Stimulated activated CD4-positive, alpha-beta T cell treated with anti-CD3 and anti-CD28 coated beads, Interleukin-12 subunit alpha, Interleukin-12 subunit beta, amount 100 ng/mL, for 4 hours (primary cell): ENCODE measurements around the gene MFGE8.
A peak's percentile ranks its signal among the peaks of the same experiment; 100 is the strongest.

Experiments
- DNase-seq: peaks from one replicate; pipeline ENCODE4 v3.0.0-alpha.2; 2020

Gene MFGE8

GRCh38 chr15:88918738-88919137 lies 5.6 kb upstream of the MFGE8 start:
- no peak for DNase-seq

GRCh38 chr15:88917760-88918159 lies 4.6 kb upstream of the MFGE8 start:
- DNase-seq: no peak

- no peak for DNase-seq
Measured at GRCh38 chr15:88915354-88915753, 2.2 kb upstream of the MFGE8 start.

- no peak for DNase-seq
Measured at GRCh38 chr15:88913850-88914169, 631 bp upstream of the MFGE8 start.

- DNase-seq: no peak
Measured at GRCh38 chr15:88912500-88912921, 668 bp downstream of the MFGE8 start.

DNA sequence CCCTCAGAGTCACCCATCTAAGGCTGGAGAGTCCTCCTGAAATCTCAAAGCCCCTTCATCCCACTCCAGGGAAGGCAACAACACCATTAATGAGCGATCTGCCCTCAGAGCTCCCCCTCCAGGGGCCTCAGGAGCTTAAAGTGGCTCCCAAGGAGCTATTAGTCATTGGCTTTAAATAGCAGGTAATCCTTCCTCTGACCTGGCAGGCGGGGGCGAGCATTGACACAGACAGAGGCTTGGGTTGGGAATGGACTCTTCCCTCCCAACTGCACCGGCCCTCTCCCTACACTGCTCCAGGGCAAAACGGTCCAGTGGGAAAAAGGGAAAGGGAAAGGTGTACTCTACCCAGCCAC lies 1.4 kb downstream of the MFGE8 start:
- DNase-seq: no peak

DNA sequence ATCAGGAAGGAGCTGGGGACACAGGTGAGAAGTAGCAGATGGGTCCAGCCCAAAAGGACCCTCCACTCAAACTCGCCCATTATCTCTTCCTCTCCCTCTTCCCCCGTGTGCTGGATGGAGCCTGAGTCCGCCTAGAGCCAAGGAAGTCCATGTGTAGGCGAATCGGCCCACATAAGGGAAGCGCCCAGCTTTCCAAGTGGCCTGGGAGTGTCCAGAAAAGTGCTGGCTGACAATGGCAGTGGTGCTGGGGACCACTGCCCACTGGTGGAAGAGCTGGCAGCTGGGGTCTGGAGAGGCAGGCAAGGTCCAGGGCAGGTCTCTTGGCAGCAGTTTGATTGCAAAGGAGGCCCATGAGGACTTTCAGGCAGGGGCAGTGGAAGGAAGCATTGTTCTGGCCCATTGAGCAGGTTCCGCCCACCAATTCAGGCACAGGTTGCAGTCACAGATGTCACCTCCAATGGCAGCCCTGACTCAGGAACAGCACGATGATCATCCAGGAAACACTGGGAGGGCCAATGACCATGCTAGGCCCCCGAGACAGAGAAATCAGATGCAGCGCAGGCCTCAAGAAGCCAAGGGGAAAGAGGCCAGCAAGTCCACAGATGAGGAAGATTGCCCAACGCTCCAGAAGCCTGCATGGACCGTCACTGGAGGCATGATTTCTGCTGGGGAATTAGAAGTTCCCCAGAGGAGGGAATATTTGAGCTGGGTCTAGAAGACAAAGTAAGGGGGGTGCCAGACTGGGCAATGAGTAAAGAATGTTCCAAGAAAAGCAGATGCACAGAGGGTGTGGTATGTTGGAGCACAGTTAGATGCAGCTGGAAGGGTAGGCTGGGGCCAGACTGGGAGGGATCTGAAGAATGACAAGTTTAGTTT lies 3.0 kb downstream of the MFGE8 start:
- no peak for DNase-seq

DNA sequence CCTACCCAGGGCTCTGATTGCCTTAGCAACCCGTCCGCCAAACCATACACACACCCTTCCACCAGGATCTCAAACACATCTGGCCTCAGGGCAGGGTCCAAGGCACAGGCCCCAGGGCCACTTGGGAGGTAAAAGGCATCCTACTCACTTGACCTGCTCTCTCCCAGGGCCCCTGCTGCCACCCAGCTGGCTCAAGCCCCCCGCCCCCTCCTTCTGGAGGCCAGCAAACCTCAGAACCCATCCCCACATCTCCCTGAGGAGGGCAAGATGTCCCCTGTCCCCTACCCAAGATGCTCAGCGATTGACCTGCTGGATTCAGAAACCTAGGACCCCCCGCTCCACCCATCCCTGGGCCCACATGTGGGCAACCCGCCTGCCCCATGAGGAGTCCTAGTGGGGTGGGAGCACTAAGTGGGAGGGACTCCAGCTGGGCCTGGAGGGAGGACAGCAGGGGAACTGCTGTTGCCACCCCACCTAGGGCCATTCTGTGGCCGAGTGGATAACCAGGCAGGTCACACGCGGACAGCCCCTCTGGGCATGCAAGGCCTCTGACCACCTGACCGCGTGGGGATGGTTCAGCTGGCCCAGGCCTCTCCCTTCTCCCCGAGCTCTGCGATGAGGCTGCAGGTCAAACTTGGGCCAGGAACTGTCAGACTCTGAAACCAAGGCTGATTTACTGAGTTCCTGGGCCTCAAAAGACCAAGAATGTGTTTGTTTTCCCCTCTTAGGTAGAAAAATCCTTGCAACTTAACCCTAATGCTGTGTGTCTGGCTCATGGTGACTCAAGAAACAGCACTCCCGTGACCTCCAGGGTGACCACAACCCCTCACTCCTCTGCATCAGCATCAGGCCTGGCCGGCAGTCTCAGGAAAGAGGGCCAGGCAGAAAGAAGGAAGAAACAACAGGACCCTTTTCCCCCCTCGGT lies 4.2 kb downstream of the MFGE8 start:
- DNase-seq: no peak

DNA sequence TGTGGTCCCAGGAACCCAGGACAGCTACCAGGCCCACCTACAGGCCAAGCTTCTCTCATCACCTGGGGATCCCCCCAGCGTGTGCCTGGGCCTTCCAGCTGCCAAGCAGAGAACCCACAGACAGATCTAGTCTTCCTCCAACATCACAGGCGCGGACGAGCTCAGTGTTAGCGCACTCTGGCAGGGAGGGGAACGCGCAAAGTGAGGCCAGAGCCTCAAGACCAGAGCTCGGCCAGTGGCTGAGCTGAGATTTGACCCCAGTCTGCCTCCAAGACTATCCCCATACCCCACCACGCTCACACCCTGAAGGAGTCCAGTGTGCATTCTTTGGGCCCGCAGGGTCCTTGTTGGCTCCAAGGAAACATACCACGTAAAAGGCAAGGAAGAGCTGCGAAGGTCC lies 5.1 kb downstream of the MFGE8 start:
- DNase-seq: no peak

- no peak for DNase-seq
Measured at GRCh38 chr15:88907111-88907510, 6.1 kb downstream of the MFGE8 start.

DNA sequence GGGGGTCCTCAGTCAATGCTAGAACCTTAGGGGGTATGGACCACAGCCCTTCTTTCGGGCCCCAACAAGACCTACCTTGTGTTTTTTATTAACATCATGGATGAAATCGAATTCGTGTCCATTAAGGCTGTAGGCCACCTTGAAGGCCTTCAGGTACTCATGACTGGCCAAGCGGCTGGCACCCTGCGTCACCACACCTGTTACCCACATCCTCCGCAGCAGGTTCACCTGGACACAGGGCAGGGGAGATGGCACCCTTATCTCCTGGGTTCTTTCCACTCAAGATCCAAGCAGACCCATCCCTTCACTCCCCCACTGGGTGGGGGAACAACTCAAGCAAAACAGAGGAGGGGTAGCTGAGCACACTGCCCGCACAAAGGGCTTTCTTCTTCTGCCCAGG lies 6.6 kb downstream of the MFGE8 start:
- no peak for DNase-seq

- no peak for DNase-seq
Measured at GRCh38 chr15:88906130-88906529, 7.0 kb downstream of the MFGE8 start.

DNA sequence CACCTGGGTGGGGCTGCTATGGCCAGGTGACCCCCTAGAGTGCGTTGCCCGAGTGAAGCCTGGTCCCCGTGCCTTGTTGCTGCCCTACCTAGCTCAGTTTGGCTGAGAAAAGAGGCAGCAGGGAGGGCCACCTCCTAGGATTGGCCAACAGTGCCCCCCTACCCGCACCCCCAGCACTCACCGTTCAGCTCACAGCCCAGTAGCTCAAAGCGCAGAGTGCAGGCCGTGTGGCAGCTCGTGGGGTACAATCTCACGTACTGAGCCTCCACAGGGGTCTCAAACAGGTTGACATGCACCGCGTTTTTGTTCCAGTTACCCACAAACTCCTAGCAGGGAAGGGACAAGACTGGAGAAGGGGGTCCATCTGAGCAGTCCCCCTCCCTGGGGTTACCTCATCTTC lies 7.6 kb downstream of the MFGE8 start:
- DNase-seq: no peak

DNA sequence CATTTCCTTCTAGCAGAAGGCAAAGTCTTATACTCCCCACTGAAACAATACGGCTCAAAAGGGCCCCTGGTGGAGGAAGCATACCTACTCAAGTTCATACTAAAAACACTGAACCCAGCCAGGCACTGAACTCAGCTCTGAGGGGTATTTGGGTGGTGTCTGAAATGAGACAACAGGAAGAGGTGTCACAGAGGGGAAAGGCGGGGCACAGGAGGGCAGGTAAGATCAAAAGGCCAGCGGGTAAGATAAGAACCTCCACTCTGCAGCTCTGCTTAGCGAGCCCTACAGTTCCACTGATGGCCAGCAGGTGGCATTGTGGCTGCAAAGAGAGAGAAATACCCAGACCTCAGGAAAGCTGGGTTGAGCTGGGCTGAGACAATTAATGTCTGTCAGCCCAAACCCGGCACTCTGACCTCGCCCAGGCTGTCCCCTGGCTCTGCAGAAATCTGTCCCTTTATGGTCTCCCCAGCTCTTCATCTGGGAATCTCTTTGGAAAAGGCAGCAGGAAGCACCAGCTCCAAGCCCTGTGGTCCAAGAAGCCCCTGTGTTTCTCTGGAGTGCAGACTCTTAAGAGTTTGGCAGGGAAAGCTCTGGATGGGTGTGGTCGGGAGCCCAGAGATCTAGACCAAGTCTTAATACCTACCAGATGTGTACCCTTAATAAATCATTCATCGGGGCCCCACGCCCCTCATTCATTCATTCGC lies 8.4 kb downstream of the MFGE8 start:
- DNase-seq: peak; percentile 88

DNA sequence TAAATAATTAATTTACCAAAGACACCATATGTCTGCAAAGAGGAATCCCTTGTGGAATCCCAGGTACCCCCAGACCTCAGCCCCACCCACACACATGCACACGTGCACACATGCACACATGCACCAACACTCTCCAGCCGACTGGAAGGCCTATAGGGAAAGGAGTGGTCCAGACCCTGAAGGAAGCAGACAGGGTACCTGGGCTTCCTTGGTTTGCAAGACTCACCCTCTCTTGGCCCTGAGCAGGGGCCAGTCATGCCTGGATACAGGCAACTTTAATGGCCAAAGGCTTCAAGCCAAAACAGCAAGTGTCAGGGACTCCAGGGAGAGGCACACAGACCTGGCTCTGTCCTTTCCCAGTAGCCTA lies 8.9 kb downstream of the MFGE8 start:
- no peak for DNase-seq

DNA sequence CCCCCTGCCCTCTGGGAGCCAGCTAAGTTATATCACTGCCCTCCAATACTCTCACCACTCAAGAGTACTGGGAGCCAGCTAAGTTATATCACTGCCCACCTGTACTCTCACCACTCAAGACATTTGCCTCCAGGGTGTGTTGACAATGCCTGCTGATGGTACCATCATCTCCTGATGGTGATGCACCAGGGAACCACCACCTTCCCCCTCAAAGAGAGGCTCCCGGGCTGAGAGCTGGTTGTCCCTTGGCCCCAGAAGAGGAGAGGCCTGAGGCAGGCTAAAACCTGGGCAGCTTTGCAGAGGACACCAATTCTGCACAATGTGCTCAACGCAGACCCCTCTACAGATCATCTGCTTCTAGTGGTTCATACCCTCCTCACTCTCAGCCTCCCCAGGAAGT lies 10.3 kb downstream of the MFGE8 start:
- DNase-seq: no peak

GRCh38 chr15:88902221-88902835 lies 10.9 kb downstream of the MFGE8 start:
- DNase-seq: no peak

- DNase-seq: no peak
Measured at GRCh38 chr15:88901508-88902220, 11.5 kb downstream of the MFGE8 start.

GRCh38 chr15:88900982-88901418 lies 12.2 kb downstream of the MFGE8 start:
- no peak for DNase-seq

DNA sequence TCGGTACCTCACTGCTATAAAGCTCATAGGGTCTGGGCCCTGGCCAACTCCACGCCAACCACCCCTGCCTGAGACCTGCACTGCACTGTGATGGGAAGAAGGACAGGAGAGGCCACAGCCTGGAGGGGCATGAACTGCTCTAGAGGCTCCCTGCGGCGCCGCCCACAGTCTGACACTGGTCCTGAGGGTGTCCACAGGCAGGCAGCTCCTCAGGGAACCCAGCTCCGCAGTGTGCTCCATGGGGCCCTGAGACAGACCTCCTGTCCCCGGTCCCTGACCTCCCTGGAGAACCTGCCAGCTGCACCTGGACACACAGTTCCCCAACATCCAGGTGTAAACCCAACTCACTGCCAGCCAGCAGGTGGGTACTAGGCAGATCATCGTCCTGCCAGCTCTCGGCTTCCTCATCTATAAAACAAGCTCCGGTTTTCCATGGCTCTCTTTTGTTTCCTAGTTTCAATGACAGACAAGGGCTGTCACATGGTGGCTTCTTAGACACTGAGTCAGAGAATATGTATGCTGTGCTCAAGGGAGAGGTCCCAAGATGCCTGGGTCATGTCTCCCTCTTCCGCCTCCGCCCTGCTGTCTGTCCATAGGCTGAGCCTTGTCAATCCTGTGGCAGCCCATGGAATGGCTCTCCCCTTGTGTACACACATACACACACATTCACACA lies 12.7 kb downstream of the MFGE8 start:
- no peak for DNase-seq

DNA sequence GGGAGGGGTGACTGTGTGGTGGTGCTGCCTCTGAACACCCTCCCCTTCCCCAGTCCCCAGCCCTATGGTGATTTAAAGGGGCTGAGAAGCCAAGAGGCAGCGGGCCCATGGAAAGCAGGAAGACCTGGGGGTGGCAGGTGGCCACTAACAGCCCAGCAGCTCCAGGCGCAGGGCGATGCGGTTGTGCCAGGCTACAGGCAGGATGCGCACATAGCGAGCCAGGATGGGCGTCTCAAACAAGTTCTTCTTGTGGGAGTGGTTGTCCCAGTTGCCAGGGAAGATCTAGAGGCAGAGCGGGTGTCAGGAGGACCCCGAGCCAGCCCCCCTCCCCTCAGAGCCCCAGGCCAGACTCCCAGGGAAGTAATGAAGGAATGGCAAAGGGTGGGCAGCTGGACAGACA lies 13.9 kb downstream of the MFGE8 start:
- DNase-seq: no peak

GRCh38 chr15:88898736-88899135 lies 14.4 kb downstream of the MFGE8 start:
- no peak for DNase-seq
